HepG2 (cell line): ENCODE results near the gene PCYOX1L. TPM values are rescaled to one million over a fixed set of nuclear protein-coding genes. Genes with fewer than 3 reads are reported as not detected.

Experiments used
- ATAC-seq: fragments of 200-7000 bp; cut with Tn5 transposase; 3 replicates; pipeline ENCODE4 v1.9.1; 2020; ENCODE audit warnings: mild to moderate bottlenecking, moderate library complexity
- BruUV-seq: library from RNA; stranded (reverse); fragments of 400-500 nt; replicated peaks from 2 replicates; lab custom pipeline; 2021; lab: Mats Ljungman, UMichigan
- CTCF ChIA-PET: fragments of 300-600 bp; formaldehyde crosslinking; extraction: SDS; loops from one replicate; lab custom pipeline; 2021; ENCODE audit warnings: low total read pairs, inconsistent platforms, low intra/inter-chr PET ratio; lab: Yijun Ruan, JAX
- POLR2A ChIA-PET: fragments of 350-600 bp; sonication (Branson Sonifier 250); formaldehyde crosslinking; loops from one replicate; lab custom pipeline; 2020; ENCODE audit warnings: antibody characterized with exemption, inconsistent platforms; lab: Yijun Ruan, JAX
- DNase-seq: peaks from one replicate; pipeline ENCODE4 v3.0.0-alpha.2; 2015; ENCODE audit warnings: low spot score
- FAIRE-seq: peaks from 3 replicates; lab custom pipeline; 2011; peaks lifted over from hg19 to GRCh38; lab: Jason Lieb, UNC
- H2AFZ ChIP-seq: one replicate; pipeline ENCODE4 v1.6.1; 2011; ENCODE audit warnings: low read length, inconsistent platforms
- H3K27ac ChIP-seq: fragments of 300-600 bp; 3 replicates; pipeline ENCODE4 v1.8.0; 2011; ENCODE audit warnings: mixed run types, mild to moderate bottlenecking, mixed read lengths, low read length, inconsistent platforms; ENCODE audit not compliant: insufficient read depth; ENCODE audit errors: extremely low read length
- H3K27me3 ChIP-seq, 2 experiments: fragments of 200-600 bp in 1 of 2; 2 replicates in 1 of 2; 3 replicates in 1 of 2; pipeline versions ENCODE4 v1.6.0 to v1.8.0; 2011; ENCODE audit warnings: low read length in 2 of 2, mild to moderate bottlenecking in 2 of 2, moderate library complexity in 2 of 2, inconsistent platforms in 1 of 2; ENCODE audit not compliant: insufficient read depth in 2 of 2, control insufficient read depth in 1 of 2
- H3K36me3 ChIP-seq, 2 experiments: fragments of 200-600 bp in 1 of 2; replicated peaks in 1 of 2; 2 replicates in 1 of 2; 3 replicates in 1 of 2; pipeline versions ENCODE4 v1.5.1 to v1.8.0; 2011; ENCODE audit warnings: low read length in 2 of 2, inconsistent platforms in 1 of 2; ENCODE audit not compliant: insufficient read depth in 2 of 2, control insufficient read depth in 1 of 2
- H3K4me1 ChIP-seq: 2 replicates; pipeline ENCODE4 v1.5.1; 2012; ENCODE audit warnings: low read length, inconsistent platforms; ENCODE audit not compliant: insufficient read depth
- H3K4me2 ChIP-seq: 2 replicates; pipeline ENCODE4 v1.6.0; 2011; ENCODE audit warnings: low read depth, low read length, inconsistent platforms
- H3K4me3 ChIP-seq, 3 experiments: fragments of 200-600 bp in 1 of 3; sonication (generic), shearing (Covaris generic) in 1 of 3; replicated peaks in 1 of 3; 2 replicates each; pipeline ENCODE4 v1.5.1; 2011 to 2016; ENCODE audit warnings: low read length in 3 of 3, inconsistent platforms in 2 of 3, low read depth in 2 of 3, mild to moderate bottlenecking in 2 of 3, control low read depth in 1 of 3, mixed read lengths in 1 of 3; ENCODE audit not compliant: insufficient read depth in 1 of 3
- H3K79me2 ChIP-seq: one replicate; pipeline ENCODE4 v1.6.1; 2011; ENCODE audit warnings: low read length, inconsistent platforms; ENCODE audit not compliant: insufficient read depth
- H3K9ac ChIP-seq: 2 replicates; pipeline ENCODE4 v1.6.0; 2011; ENCODE audit warnings: mild to moderate bottlenecking, low read depth, low read length, inconsistent platforms; ENCODE audit not compliant: insufficient read depth
- H3K9me3 ChIP-seq: 2 replicates; pipeline ENCODE4 v1.5.1; 2012; ENCODE audit warnings: mild to moderate bottlenecking, low read length
- H4K20me1 ChIP-seq: 2 replicates; pipeline ENCODE4 v1.6.0; 2011; ENCODE audit warnings: inconsistent platforms, mild to moderate bottlenecking, low read length, moderate library complexity; ENCODE audit not compliant: insufficient read depth
- DNMT1 ChIP-seq: sonication (generic); formaldehyde crosslinking; IDR thresholded peaks from 2 replicates; pipeline ENCODE4 v1.5.1; 2020; ENCODE audit warnings: mild to moderate bottlenecking, missing genetic modification reagents
- FOSL1 ChIP-seq: sonication (generic); formaldehyde crosslinking; IDR thresholded peaks from 2 replicates; pipeline ENCODE4 v1.9.0; 2021; ENCODE audit warnings: missing genetic modification reagents, borderline replicate concordance
- FOXC1 ChIP-seq: sonication (generic); formaldehyde crosslinking; IDR thresholded peaks from 2 replicates; pipeline ENCODE4 v1.8.0; 2022; ENCODE audit warnings: mild to moderate bottlenecking, missing genetic modification reagents, borderline replicate concordance
- FOXP4 ChIP-seq: sonication (generic); formaldehyde crosslinking; IDR thresholded peaks from 2 replicates; pipeline ENCODE4 v1.4.0; 2020; ENCODE audit warnings: missing genetic modification reagents
- HNRNPLL ChIP-seq: fragments of 200-400 bp; formaldehyde crosslinking; IDR thresholded peaks from 2 replicates; pipeline ENCODE4 v1.6.1; 2017; ENCODE audit warnings: mild to moderate bottlenecking, low read depth, low read length; ENCODE audit not compliant: poor library complexity, severe bottlenecking
- KLF13 ChIP-seq: sonication (generic); formaldehyde crosslinking; IDR thresholded peaks from 2 replicates; pipeline ENCODE4 v1.4.0; 2020; ENCODE audit warnings: mild to moderate bottlenecking, missing genetic modification reagents
- NKX3-1 ChIP-seq: sonication (generic); formaldehyde crosslinking; IDR thresholded peaks from 2 replicates; pipeline ENCODE4 v1.5.0; 2020; ENCODE audit warnings: missing genetic modification reagents
- PPARG ChIP-seq: conservative IDR thresholded peaks from 2 replicates; pipeline ENCODE4 v1.6.1; 2016; ENCODE audit warnings: missing biosample characterization, missing genetic modification reagents
- SCMH1 ChIP-seq: sonication (generic); formaldehyde crosslinking; IDR thresholded peaks from 2 replicates; pipeline ENCODE4 v1.9.0; 2021; ENCODE audit warnings: missing genetic modification reagents, mild to moderate bottlenecking, borderline replicate concordance
- ZIK1 ChIP-seq: sonication (generic); formaldehyde crosslinking; IDR thresholded peaks from 2 replicates; pipeline ENCODE4 v1.5.0; 2020; ENCODE audit warnings: mild to moderate bottlenecking, low read depth, missing genetic modification reagents, borderline replicate concordance
- ZKSCAN5 ChIP-seq: sonication (generic); formaldehyde crosslinking; IDR thresholded peaks from 2 replicates; pipeline ENCODE4 v1.5.1; 2020; ENCODE audit warnings: mild to moderate bottlenecking, missing genetic modification reagents
- ZNF549 ChIP-seq: sonication (generic); formaldehyde crosslinking; IDR thresholded peaks from 2 replicates; pipeline ENCODE4 v1.5.0; 2020; ENCODE audit warnings: missing genetic modification reagents
- ZNF567 ChIP-seq: sonication (generic); formaldehyde crosslinking; IDR thresholded peaks from 2 replicates; pipeline ENCODE4 v1.8.1; 2023; ENCODE audit warnings: mild to moderate bottlenecking, missing genetic modification reagents, borderline replicate concordance
- ZNF616 ChIP-seq: sonication (generic); formaldehyde crosslinking; IDR thresholded peaks from 2 replicates; pipeline ENCODE4 v1.5.0; 2020; ENCODE audit warnings: low read depth, mild to moderate bottlenecking, missing genetic modification reagents
- ZNF704 ChIP-seq: sonication (generic); formaldehyde crosslinking; IDR thresholded peaks from 2 replicates; pipeline ENCODE4 v1.8.1; 2023; ENCODE audit warnings: mild to moderate bottlenecking, inconsistent platforms, moderate library complexity, missing genetic modification reagents, borderline replicate concordance
- ZNF891 ChIP-seq: sonication (generic); formaldehyde crosslinking; IDR thresholded peaks from 2 replicates; pipeline ENCODE4 v1.5.0; 2020; ENCODE audit warnings: mild to moderate bottlenecking, missing genetic modification reagents
- ZZZ3 ChIP-seq: sonication (generic); formaldehyde crosslinking; IDR thresholded peaks from 2 replicates; pipeline ENCODE4 v1.4.0; 2020; ENCODE audit warnings: missing genetic modification reagents, mild to moderate bottlenecking, borderline replicate concordance
- in situ Hi-C: cut with HindIII; loops from 2 replicates; pipeline ENCODE4 v1.10.0; 2017; ENCODE audit warnings: low pct_unique_long_range_greater_than_20kb; ENCODE audit not compliant: extremely low pct_ligation_motif_present
- intact Hi-C: fragments of 100-400 bp; cut with micrococcal nuclease; formaldehyde crosslinking; loops from one replicate; pipeline ENCODE4 v1.10.0; 2022; ENCODE audit not compliant: unreplicated experiment
- polyA plus RNA-seq, 8 experiments: library from polyadenylated mRNA; depleted of rRNA in 3 of 8; stranded (reverse) in 7 of 8; unstranded in 1 of 8; fragments of >200 nt; fragmentation: Illumina TruSeq in 4 of 8; extraction: Trizol in 4 of 8; gene quantifications; 2 replicates each; pipeline versions ENCODE4 v1.2.1 to v1.2.3, GENCODE V29; 2011 to 2016; ENCODE audit warnings: low read depth in 4 of 8, missing spikeins in 1 of 8, mixed read lengths in 1 of 8; ENCODE audit not compliant: insufficient read depth in 1 of 8
- total RNA-seq, 5 experiments: library from RNA; depleted of rRNA; stranded (reverse); fragments of >200 nt; fragmentation: Illumina TruSeq; extraction: Trizol; gene quantifications; 2 replicates each; pipeline ENCODE4 v1.2.3, GENCODE V29; 2016; ENCODE audit warnings: low read depth in 1 of 5
- TF ChIP-seq, protein P1 (sequence below): IDR thresholded peaks from 2 replicates; pipeline ENCODE4 v1.6.1; 2016
- TF ChIP-seq, protein P2 (sequence below): sonication (generic); formaldehyde crosslinking; conservative IDR thresholded peaks from 2 replicates; pipeline ENCODE4 v1.4.0; 2020; ENCODE audit warnings: missing genetic modification reagents
- TF ChIP-seq, protein P3 (sequence below): sonication (generic); formaldehyde crosslinking; IDR thresholded peaks from 2 replicates; pipeline ENCODE4 v1.8.0; 2022; ENCODE audit warnings: mild to moderate bottlenecking, missing genetic modification reagents, moderate library complexity

The PCYOX1L gene
- total and polyA plus RNA-seq, 2 of the 13 experiments (the other 11 are each of a cell fraction or from before 2014, with no cell fraction given): 1.00 to 3.7 TPM

GRCh38 chr5:149363358-149363757, 5.5 kb downstream of the PCYOX1L start:
- no peak overlapping the region for H3K4me3 ChIP-seq
- ChIA-PET CTCF (no interaction called here), POLR2A (no interaction called here)
- H3K9me3 ChIP-seq: no peaks in the 10 kb centered on the region
- FAIRE-seq (no peak), ATAC-seq (no peak), DNase-seq (no peak)
- in situ Hi-C loops: no loop called here
- H2AFZ ChIP-seq: no peak overlapping the region
- intact Hi-C loops: no loop called here
- no peaks in the 10 kb centered on the region for H3K79me2 ChIP-seq
- peaks cover 50% of the 10 kb centered on the region for H3K4me1 ChIP-seq
- H3K27me3 ChIP-seq: no peaks in the 10 kb centered on the region; a peak in 1 of 5 replicates
- TF ChIP-seq SCMH1 (CRISPR knock-in tag) (no peak), DNMT1 (CRISPR knock-in tag) (no peak), NKX3-1 (CRISPR knock-in tag) (no peak), KLF13 (CRISPR knock-in tag) (no peak), ZNF549 (CRISPR knock-in tag) (no peak), FOXP4 (CRISPR knock-in tag) (no peak), PPARG (no peak), FOXC1 (CRISPR knock-in tag) (no peak), ZNF616 (CRISPR knock-in tag) (no peak), FOSL1 (CRISPR knock-in tag) (no peak), ZKSCAN5 (CRISPR knock-in tag) (no peak), HNRNPLL (no peak), ZNF704 (CRISPR knock-in tag) (no peak), ZNF891 (CRISPR knock-in tag) (no peak), ZNF567 (CRISPR knock-in tag) (no peak), ZZZ3 (no peak), ZIK1 (CRISPR knock-in tag) (no peak)
- TF ChIP-seq, protein P1, sequence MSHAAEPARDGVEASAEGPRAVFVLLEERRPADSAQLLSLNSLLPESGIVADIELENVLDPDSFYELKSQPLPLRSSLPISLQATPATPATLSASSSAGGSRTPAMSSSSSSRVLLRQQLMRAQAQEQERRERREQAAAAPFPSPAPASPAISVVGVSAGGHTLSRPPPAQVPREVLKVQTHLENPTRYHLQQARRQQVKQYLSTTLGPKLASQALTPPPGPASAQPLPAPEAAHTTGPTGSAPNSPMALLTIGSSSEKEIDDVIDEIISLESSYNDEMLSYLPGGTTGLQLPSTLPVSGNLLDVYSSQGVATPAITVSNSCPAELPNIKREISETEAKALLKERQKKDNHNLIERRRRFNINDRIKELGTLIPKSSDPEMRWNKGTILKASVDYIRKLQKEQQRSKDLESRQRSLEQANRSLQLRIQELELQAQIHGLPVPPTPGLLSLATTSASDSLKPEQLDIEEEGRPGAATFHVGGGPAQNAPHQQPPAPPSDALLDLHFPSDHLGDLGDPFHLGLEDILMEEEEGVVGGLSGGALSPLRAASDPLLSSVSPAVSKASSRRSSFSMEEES: no peak
- TF ChIP-seq, protein P2, sequence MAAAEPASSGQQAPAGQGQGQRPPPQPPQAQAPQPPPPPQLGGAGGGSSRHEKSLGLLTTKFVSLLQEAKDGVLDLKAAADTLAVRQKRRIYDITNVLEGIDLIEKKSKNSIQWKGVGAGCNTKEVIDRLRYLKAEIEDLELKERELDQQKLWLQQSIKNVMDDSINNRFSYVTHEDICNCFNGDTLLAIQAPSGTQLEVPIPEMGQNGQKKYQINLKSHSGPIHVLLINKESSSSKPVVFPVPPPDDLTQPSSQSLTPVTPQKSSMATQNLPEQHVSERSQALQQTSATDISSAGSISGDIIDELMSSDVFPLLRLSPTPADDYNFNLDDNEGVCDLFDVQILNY (CRISPR knock-in tag): no peak
- TF ChIP-seq, protein P3, sequence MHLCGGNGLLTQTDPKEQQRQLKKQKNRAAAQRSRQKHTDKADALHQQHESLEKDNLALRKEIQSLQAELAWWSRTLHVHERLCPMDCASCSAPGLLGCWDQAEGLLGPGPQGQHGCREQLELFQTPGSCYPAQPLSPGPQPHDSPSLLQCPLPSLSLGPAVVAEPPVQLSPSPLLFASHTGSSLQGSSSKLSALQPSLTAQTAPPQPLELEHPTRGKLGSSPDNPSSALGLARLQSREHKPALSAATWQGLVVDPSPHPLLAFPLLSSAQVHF (CRISPR knock-in tag): no peak
- no peaks in the 10 kb centered on the region for H4K20me1 ChIP-seq
- H3K4me2 ChIP-seq: no peak overlapping the region
- H3K27ac ChIP-seq: no peak overlapping the region
- no TSS peak for BruUV-seq
- no peaks in the 10 kb centered on the region for H3K36me3 ChIP-seq
- H3K9ac ChIP-seq: no peak overlapping the region
